HG03097 (cell line): Measurements from ENCODE around the gene FEN1.

Experiments
- ATAC-seq: cut with Tn5 transposase; IDR thresholded peaks from one replicate; pipeline ENCODE4 v1.9.1; 2021; ENCODE audit not compliant: unreplicated experiment, low FRiP score

Gene FEN1

GRCh38 chr11:61774411-61774810, 18.3 kb upstream of the FEN1 start:
- ATAC-seq, result no peak

GRCh38 chr11:61775106-61775505, 17.6 kb upstream of the FEN1 start:
- ATAC-seq, result no peak

GRCh38 chr11:61775606-61776554, 16.8 kb upstream of the FEN1 start:
- ATAC-seq, result no peak

GRCh38 chr11:61776561-61777075, 16.1 kb upstream of the FEN1 start:
- ATAC-seq, result no peak

- ATAC-seq, result no peak
Observed at GRCh38 chr11:61777234-61778090, 15.2 kb upstream of the FEN1 start.

GRCh38 chr11:61778357-61778886, 14.3 kb upstream of the FEN1 start:
- ATAC-seq, result no peak

GRCh38 chr11:61778920-61779650, 13.6 kb upstream of the FEN1 start:
- ATAC-seq, result no peak

- no peak for ATAC-seq
Observed at GRCh38 chr11:61779666-61780525, 12.8 kb upstream of the FEN1 start.

GRCh38 chr11:61780581-61781162, 12.0 kb upstream of the FEN1 start:
- no peak for ATAC-seq

- no peak for ATAC-seq
Observed at GRCh38 chr11:61781585-61781984, 11.1 kb upstream of the FEN1 start.

GRCh38 chr11:61782299-61782698, 10.4 kb upstream of the FEN1 start:
- no peak for ATAC-seq

GRCh38 chr11:61782841-61783240, 9.9 kb upstream of the FEN1 start:
- no peak for ATAC-seq

GRCh38 chr11:61783717-61784505, 8.8 kb upstream of the FEN1 start:
- ATAC-seq, result no peak

GRCh38 chr11:61784506-61784805, 8.3 kb upstream of the FEN1 start:
- no peak for ATAC-seq

- ATAC-seq, result no peak
Observed at GRCh38 chr11:61785837-61786402, 6.8 kb upstream of the FEN1 start.

- no peak for ATAC-seq
Observed at GRCh38 chr11:61787928-61788491, 4.7 kb upstream of the FEN1 start.

- peak; percentile 13 for ATAC-seq
Observed at GRCh38 chr11:61791737-61792309, 888 bp upstream of the FEN1 start.
